Activated CD4-positive, alpha-beta T cell treated with anti-CD3 and anti-CD28 coated beads for 24 hours (primary cell): ENCODE results near the gene LRRC41.
A peak's percentile ranks its signal among the peaks of the same experiment; 100 is the strongest.
"Not testable (repeated sequence)": the region's sequence is repeated elsewhere in the genome, so short reads cannot be mapped to it uniquely, and the experiment has no call there.

Experiments used
- DNase-seq, 2 donors: peaks; one replicate each; pipeline ENCODE4 v3.0.0-alpha.2; 2020; ENCODE audit warnings: low read depth in 2 of 2

The LRRC41 gene

GRCh38 chr1:46325285-46326076, 22.1 kb upstream of the LRRC41 start:
- DNase-seq, result not testable (repeated sequence)

DNA sequence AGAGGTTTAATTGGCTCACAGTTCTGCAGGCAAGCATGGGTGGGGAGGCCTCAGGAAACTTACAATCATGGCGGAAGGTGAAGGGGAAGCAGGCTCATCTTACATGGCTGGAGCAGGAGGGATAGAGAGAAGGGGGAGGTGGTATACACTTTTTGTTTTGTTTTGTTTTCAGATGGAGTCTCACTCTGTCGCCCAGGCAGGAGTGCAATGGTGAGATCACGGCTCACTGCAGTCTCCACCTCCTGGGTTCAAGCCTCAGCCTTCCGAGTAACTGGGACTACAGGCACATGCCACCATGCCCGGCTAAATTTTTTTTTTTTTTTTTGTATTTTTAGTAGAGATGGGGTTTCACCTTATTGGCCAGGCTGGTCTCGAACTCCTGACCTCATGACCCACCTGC, 18.8 kb upstream of the LRRC41 start:
- DNase-seq, result not testable (repeated sequence)

GRCh38 chr1:46319960-46320914, 16.8 kb upstream of the LRRC41 start:
- not testable (repeated sequence) for DNase-seq

- not testable (repeated sequence) for DNase-seq
Observed at GRCh38 chr1:46319301-46319700, 15.9 kb upstream of the LRRC41 start.

DNA sequence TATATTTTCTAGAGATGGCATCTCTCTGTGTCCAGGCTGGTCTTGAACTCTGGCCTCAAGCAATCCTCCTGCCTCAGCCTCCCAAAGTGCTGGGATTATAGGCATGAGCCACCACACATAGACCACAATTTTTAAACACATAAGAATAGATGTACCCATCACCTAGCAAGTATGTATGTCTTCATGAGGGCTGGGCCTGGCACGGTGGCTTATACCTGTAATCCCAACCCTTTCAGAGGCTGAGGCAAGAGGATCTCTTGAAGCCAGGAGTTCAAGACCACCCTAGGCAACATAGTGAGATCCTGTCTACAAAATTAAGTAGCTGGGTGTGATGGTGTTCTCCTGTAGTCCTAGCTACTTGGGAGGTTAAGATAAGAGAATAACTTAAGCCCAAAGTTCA, 13.9 kb upstream of the LRRC41 start:
- no peak for DNase-seq

DNA sequence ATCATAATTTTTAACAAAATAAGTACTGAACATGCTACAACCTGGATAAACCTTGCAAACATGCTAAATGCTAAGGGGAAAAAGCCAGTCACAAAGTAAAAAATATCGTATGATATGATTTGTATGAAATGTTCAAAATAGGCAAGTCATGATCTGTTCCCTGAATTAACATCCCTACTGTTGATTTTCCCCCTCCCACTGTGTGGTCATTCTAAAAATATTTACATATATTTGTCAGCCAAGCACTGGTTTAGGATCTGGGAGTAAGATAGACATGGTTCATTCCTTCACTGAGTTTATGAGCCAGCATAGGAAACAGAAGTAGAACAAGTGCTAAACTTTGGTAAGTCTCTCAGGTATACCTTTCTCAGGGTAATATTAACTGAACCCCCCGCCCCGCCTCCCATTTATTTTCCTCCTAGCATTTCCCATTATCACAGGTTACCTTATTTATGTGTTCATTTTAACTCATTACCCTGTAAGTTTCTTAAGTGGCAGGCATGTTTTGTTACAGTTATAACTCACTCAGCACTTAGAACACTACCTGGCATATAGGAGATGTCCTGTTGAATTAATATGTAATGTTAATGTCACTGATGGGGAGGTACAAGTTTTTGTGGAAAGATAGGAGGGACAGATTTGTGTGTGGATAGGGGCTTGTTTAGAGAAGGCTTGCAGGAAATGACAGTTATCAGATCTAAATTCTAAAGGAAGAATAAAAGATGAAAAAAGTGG, 12.4 kb upstream of the LRRC41 start:
- no peak for DNase-seq

GRCh38 chr1:46310321-46310720, 6.9 kb upstream of the LRRC41 start:
- DNase-seq, result no peak

DNA sequence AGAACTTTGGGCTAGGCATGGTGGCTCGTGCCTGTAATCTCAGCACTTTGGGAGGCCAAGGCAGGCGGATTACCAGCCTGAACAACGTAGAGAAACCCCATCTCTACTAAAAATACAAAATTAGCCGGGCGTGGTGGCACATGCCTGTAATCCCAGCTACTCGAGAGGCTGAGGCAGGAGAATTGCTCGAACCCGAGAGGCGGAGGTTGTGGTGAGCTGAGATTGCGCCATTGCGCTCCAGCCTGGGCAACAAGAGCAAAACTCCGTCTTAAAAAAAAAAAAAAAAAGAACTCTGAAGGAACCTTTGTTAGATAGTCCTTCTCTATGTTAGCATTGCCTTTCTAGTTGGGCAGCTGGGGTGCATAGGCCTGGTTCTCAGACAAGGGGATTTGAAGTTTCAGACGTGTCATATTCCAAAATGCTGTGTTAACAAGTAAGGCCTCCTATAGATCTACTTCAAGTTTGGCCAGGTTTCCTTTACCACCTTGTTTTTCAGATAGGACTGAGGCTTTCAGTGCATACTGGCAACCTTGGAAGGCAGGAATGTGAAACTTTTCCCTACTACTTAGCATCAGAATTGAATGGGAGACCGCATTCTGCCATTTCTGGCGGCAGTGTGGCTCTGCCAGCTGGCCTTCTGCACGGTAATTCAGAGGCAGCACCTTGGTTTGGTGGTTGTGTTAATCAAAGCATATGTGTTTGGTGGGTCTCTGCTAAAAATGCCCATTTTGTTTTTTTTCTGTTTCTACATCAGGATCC, 6.2 kb upstream of the LRRC41 start:
- DNase-seq, result no peak

GRCh38 chr1:46306159-46306530, 2.7 kb upstream of the LRRC41 start:
- DNase-seq, result no peak

GRCh38 chr1:46303872-46304326, 483 bp upstream of the LRRC41 start:
- no peak for DNase-seq

DNA sequence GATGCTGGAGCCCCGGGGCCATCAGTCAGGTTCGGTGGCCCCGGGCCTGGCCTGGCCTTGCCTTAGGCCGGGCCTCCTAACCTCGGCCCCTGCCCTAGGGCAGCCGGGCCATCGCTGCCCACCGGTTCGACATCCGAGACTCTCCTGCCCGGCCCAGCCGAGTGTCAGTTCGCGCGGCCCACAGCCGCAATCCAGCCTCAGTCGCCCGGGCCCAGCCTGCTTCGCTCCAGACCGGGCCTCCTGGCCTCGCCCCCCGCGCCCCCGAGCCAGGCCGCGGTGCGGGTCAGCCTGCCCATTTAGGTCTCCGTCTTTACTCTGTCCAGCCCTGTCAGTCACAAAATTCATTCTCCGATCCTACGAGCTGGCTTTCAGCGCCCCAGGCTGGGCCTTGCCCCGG, 777 bp downstream of the LRRC41 start:
- no peak for DNase-seq

GRCh38 chr1:46301808-46302640, 1.4 kb downstream of the LRRC41 start:
- DNase-seq, result peak; percentile 21 to 47

DNA sequence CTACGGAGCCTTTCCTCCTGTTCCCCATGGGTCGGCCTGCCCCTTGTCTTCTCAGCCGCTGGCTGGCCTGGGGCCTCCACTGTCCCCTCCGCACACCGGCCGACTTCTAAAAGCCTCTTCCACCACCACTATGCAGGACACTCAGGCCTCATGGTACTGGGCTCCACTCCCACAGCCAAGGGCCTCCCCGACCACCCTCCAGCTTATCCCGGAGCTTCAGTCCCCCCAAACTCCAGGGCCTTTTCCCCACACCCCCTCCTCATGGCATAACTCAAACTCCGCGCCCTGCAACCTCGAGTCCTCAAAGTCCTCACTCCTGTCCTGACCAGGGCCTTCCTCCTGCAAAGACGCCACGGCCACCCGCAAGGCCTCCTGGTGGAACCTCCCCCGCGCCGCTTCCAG, 2.0 kb downstream of the LRRC41 start:
- no peak for DNase-seq

GRCh38 chr1:46300673-46301405, 2.6 kb downstream of the LRRC41 start:
- no peak for DNase-seq

- DNase-seq, result no peak
Observed at GRCh38 chr1:46298387-46298786, 5.0 kb downstream of the LRRC41 start.

GRCh38 chr1:46295306-46295705, 8.1 kb downstream of the LRRC41 start:
- DNase-seq, result no peak

DNA sequence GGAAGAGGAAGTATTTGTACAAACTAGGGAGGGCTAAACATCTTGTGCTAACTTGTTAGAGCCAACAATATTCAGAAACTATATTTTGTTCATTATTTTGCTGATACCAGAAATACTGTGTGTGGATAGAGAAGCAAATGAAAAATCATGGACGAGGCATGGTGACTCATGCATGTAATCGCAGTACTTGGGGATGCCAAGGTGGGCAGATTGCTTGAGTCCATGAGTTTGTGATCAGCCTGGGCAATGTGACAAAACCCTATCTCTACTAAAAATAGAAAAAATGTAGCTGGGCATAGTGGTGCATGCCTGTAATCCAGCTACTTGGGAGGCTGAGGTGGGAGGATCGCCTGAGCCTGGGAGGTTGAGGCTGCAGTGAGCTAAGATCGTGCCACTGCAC, 13.4 kb downstream of the LRRC41 start:
- DNase-seq, result no peak

DNA sequence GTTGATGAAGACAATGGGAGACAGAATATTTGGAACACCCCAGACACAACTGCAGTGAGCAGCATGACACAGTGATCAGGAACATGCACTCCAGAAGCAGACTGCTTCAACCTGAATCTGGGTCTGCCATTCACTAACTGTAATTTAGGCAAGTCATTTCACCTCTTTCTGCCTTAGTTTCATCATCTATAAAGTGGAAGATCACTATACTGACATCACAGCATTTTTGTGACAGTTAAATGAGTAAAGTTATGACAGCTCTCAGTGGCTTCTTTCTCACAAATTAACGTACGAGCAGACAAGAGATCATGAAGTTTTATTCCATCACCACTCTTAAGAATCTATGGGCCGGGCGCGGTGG, 14.3 kb downstream of the LRRC41 start:
- no peak for DNase-seq

DNA sequence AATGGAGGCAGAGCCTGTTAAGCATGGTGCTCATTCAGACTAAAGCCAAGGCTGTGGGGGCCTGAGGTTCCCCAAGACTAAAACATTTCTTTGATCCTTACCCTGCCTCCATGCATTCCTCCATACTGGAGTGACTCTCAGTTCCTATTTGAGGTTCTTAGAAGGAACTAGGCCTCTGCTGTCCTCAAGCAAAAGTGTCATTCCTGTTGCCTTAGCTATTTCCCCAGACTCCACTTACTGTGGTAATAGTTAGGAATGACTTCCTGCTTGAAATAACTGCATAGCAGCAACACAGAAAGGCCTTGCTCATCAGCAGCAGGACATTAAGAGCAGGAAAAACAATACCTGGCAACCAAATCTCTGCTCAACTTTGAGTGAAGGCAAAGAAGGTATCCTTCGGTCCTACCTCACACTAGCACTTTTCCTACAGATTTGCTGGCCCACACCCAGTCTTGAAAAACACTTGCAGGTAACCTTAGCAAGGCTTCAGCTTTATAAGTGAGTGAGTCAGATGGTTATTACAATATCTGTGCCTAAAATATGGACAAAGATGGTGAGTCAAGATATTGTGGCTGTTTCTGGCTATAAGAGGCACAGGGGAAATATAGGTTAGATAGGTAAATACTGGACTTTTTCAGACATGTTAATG, 14.8 kb downstream of the LRRC41 start:
- no peak for DNase-seq
